ENCODE measurements around the gene SPATS2L.

The SPATS2L gene

DNA sequence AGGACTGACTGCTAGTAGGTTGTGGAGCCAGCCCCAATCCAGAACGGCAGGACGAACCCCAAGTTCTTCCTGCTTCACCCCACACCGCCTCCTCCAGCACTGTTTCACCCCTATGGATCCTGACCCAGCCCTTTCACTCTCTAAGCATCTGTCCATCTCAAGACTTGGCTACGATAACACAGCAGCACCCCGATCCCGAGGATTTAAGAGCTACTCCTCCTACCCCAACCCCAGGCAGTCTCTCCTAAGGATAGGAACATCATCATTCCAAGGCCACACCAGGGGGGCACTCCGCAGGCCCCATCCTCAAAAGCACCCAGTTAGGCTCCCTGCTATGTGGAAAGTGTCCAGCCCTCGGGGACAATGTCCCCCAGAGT, 202.7 kb downstream of the SPATS2L start:
- TF ChIP-seq, protein P1, sequence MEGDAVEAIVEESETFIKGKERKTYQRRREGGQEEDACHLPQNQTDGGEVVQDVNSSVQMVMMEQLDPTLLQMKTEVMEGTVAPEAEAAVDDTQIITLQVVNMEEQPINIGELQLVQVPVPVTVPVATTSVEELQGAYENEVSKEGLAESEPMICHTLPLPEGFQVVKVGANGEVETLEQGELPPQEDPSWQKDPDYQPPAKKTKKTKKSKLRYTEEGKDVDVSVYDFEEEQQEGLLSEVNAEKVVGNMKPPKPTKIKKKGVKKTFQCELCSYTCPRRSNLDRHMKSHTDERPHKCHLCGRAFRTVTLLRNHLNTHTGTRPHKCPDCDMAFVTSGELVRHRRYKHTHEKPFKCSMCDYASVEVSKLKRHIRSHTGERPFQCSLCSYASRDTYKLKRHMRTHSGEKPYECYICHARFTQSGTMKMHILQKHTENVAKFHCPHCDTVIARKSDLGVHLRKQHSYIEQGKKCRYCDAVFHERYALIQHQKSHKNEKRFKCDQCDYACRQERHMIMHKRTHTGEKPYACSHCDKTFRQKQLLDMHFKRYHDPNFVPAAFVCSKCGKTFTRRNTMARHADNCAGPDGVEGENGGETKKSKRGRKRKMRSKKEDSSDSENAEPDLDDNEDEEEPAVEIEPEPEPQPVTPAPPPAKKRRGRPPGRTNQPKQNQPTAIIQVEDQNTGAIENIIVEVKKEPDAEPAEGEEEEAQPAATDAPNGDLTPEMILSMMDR (IDR thresholded peaks at IDR 0.05; ENCODE audit: control insufficient read depth, insufficient read depth, low read depth, low read length, missing control alignments) = no peak
- DNase-seq (ENCODE audit: low read depth) = no peak
- H3K4me3 ChIP-seq (ENCODE audit: control insufficient read depth, low read depth, low read length) = peak overlapping the region; percentile 83

DNA sequence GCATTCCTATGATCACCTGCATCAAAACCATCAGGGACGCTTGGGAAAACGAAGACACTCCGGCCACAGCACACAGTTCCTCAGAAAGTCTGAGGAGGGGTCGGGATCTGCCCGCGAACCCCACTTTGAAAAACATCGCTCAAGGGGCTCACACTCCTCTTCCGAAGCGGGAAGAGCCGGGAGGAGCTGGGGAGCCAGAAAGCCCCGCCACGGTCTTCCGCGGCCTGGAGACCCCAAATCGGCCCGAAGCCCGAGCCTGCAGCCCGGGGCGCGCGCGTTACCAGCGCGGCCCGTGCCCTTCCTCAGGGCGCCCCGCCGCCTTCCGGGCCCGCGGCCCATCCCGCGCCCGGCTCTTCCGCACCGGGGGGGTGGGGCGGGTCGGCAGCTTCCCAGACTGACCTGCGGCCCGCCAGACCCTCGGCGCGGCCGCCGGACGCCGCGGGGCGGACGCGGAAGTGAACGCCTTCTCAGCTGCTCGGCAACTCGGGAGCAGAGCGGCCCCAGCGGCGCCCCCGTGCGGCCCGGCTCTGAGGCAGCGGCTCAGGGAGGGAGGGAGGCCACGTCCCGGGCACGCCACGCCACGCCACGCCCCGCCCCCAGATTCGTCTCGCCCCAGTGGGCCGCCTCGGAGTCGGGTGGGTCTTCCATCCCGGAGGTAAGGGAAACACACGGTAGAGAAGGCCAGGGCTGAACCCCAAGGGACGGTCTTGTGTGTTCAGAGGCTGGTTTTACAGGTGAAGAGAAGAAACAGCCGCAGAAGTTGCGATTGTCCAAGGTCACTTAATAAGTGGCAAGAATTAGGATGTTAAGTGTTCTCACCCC, 203.3 kb downstream of the SPATS2L start, which contains the start of gene KCTD18:
Gene KCTD18, minus strand, starts transcription at position 457 of the 822 bp plus-strand sequence. CDS start 3,052 bp downstream, outside the sequence.
- peak within 1 kb of the TSS; percentile 83 for H3K4me3 ChIP-seq (ENCODE audit: control insufficient read depth, low read depth, low read length)
- TF ChIP-seq, protein P1 (IDR thresholded peaks at IDR 0.05; ENCODE audit: control insufficient read depth, insufficient read depth, low read depth, low read length, missing control alignments) = peak; percentile 71
- peak; percentile 28 for DNase-seq (ENCODE audit: low read depth)

DNA sequence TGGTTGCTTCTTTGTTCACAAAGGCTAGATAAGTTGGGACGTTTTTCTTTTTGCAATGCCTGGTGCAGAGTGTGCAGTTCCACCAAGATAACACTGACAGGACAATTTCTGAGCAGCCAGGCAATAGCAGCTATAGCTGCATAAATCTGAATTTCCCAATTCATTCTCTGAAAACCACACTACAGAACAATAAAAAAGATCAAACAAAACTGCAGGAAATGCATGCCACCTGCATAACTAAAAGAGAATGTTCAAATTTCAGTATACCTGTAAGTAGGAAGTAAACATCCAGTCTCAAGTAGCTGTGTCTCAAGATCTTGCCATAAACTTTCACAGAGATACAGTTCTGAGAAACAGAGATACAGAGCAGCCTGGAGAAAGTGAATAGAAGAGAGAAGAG, 208.7 kb downstream of the SPATS2L start:
- TF ChIP-seq, protein P1 (IDR thresholded peaks at IDR 0.05; ENCODE audit: control insufficient read depth, insufficient read depth, low read depth, low read length, missing control alignments) = no peak
- H3K4me3 ChIP-seq (ENCODE audit: control insufficient read depth, low read depth, low read length) = no peak overlapping the region
- no peak for DNase-seq (ENCODE audit: low read depth)

DNA sequence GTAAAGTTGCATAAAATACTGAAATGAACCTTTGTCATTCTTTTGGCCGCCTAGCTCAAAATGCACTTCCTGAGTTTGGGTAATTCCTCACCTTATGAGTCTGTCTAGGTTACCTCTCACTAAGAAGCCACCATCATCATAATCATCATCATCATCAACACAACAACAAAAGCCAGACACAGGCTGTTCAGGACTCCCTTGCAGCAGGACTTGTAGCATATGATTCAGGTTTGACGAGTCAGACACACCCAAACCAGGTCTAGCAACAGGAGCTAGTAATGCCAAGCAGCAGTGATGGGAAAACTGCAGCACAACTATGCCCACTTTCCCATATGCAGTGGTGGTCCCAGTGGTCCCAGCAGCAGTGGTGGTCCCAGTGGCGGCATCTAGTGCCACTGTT, 216.7 kb downstream of the SPATS2L start:
- no peak for DNase-seq (ENCODE audit: low read depth)
- TF ChIP-seq, protein P1 (IDR thresholded peaks at IDR 0.05; ENCODE audit: control insufficient read depth, insufficient read depth, low read depth, low read length, missing control alignments) = no peak
- H3K4me3 ChIP-seq (ENCODE audit: control insufficient read depth, low read depth, low read length) = no peak overlapping the region

DNA sequence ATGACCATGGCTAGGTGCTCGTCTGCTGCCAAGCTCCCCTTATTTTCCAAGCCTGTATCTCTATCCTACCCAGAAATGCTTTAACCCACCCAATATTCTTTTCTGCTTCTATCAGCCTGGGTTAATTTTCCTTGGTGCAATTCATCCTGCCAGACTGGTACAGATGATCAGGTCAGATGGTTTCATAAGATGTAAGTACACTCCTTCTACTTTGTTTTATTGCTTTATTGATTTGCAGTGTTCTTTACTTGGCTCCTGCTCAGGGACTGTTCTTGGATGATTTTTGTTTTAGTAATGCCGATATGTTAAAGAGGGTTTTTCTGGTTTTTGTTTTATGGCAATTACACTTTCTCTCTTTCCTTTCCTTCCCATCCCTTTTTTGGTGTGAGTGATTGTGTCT, 217.1 kb downstream of the SPATS2L start:
- DNase-seq (ENCODE audit: low read depth) = no peak
- H3K4me3 ChIP-seq (ENCODE audit: control insufficient read depth, low read depth, low read length) = no peak overlapping the region
- TF ChIP-seq, protein P1 (IDR thresholded peaks at IDR 0.05; ENCODE audit: control insufficient read depth, insufficient read depth, low read depth, low read length, missing control alignments) = no peak

DNA sequence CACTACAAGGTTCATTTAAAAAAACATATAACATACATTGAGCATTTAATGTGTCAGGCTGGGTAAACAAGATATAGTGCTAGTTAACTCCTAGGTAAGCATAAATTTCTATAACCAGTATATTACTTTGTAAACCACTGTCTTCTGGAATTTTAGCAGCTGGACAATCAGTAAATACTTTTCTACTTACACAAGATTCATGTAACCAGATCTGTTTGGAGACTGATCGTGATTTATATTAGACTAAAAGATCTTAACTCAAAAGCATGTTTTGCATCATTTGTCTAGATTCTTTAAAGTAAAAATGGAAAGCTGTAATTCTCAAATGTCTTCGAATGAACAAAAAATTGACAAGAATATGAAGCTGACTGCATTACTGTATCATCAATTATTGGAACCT, 218.6 kb downstream of the SPATS2L start:
- H3K4me3 ChIP-seq (ENCODE audit: control insufficient read depth, low read depth, low read length) = no peak overlapping the region
- DNase-seq (ENCODE audit: low read depth) = no peak
- TF ChIP-seq, protein P1 (IDR thresholded peaks at IDR 0.05; ENCODE audit: control insufficient read depth, insufficient read depth, low read depth, low read length, missing control alignments) = no peak
